Activated CD8-positive, alpha-beta T cell treated with anti-CD3 and anti-CD28 coated beads for 36 hours (primary cell): ENCODE data around the gene TXNDC8. TPM values are rescaled to one million over a fixed set of nuclear protein-coding genes. Genes with fewer than 3 reads are reported as not detected.

Experiments
- ATAC-seq: fragments of 200-7000 bp; cut with Tn5 transposase; one replicate; pipeline ENCODE4 v1.10.0; 2021; ENCODE audit warnings: mild to moderate bottlenecking, moderate library complexity
- CTCF ChIA-PET: fragments of 350-600 bp; sonication (Branson Sonifier 250); formaldehyde crosslinking; loops from one replicate; lab custom pipeline; 2021; ENCODE audit warnings: antibody characterized with exemption; lab: Charles Lee
- POLR2A ChIA-PET: fragments of 350-600 bp; sonication (Branson Sonifier 250); formaldehyde crosslinking; loops from one replicate; lab custom pipeline; 2021; ENCODE audit warnings: antibody characterized with exemption; lab: Charles Lee
- DNase-seq: peaks from one replicate; pipeline ENCODE4 v3.0.0-alpha.2; 2020
- H3K27ac Mint-ChIP-seq: one replicate; pipeline ENCODE4 v1.8.0; 2021; ENCODE audit warnings: mild to moderate bottlenecking, mixed read lengths
- H3K27me3 Mint-ChIP-seq: one replicate; pipeline ENCODE4 v1.8.0; 2021; ENCODE audit warnings: mixed read lengths
- H3K36me3 Mint-ChIP-seq: one replicate; pipeline ENCODE4 v1.8.0; 2021; ENCODE audit warnings: low read depth, mixed read lengths
- H3K4me1 Mint-ChIP-seq: one replicate; pipeline ENCODE4 v1.8.0; 2021; ENCODE audit warnings: low read depth, mixed read lengths
- H3K4me3 Mint-ChIP-seq: one replicate; pipeline ENCODE4 v1.8.0; 2021; ENCODE audit warnings: mild to moderate bottlenecking, moderate library complexity, mixed read lengths
- H3K9me3 Mint-ChIP-seq: one replicate; pipeline ENCODE4 v1.8.0; 2021; ENCODE audit warnings: mixed read lengths
- CTCF ChIP-seq: fragments of 200-600 bp; IDR thresholded peaks from one replicate; pipeline ENCODE4 v1.8.0; 2022; ENCODE audit warnings: antibody characterized with exemption, mild to moderate bottlenecking
- intact Hi-C: fragments of 100-400 bp; cut with micrococcal nuclease; formaldehyde crosslinking; loops from one replicate; pipeline ENCODE4 v1.10.0; 2022
- total RNA-seq, 2 experiments: library from RNA; stranded (reverse); gene quantifications; one replicate each; pipeline ENCODE4 v1.2.3, GENCODE V29; 2021

The TXNDC8 gene
- total RNA-seq, 2 experiments from 2014 or later = not detected

GRCh38 chr9:110284211-110284844 lies 53.3 kb downstream of the TXNDC8 start:
- ChIA-PET CTCF (no interaction called here), POLR2A (no interaction called here)
- no peaks in the 10 kb centered on the region for H3K27me3 Mint-ChIP-seq

GRCh38 chr9:110283751-110284150 lies 53.9 kb downstream of the TXNDC8 start:
- ChIA-PET POLR2A (no interaction called here), CTCF (no interaction called here)
- no peaks in the 10 kb centered on the region for H3K4me1 Mint-ChIP-seq
- H3K9me3 Mint-ChIP-seq = peaks cover 1% of the 10 kb centered on the region
- no peaks in the 10 kb centered on the region for H3K27me3 Mint-ChIP-seq
- DNase-seq = no peak
- intact Hi-C loops = no loop called here
- H3K4me3 Mint-ChIP-seq = no peak overlapping the region
- ATAC-seq = no peak
- H3K27ac Mint-ChIP-seq = no peak overlapping the region
- TF ChIP-seq CTCF = no peak
- H3K36me3 Mint-ChIP-seq = no peaks in the 10 kb centered on the region

More at GRCh38 chr9:110284211-110284844, 53.3 kb downstream of the TXNDC8 start:
- ATAC-seq (no peak), DNase-seq (no peak)
- no peak for TF ChIP-seq CTCF
- Mint-ChIP-seq H3K4me3 (no peak overlapping the region), H3K4me1 (no peaks in the 10 kb centered on the region), H3K9me3 (peaks cover 1% of the 10 kb centered on the region), H3K27ac (no peak overlapping the region), H3K36me3 (no peaks in the 10 kb centered on the region)
- intact Hi-C loops = no loop called here

GRCh38 chr9:110282739-110283081 lies 55.0 kb downstream of the TXNDC8 start:
- ChIA-PET CTCF (no interaction called here), POLR2A (no interaction called here)
- no peak overlapping the region for H3K27ac Mint-ChIP-seq
- no peaks in the 10 kb centered on the region for H3K27me3 Mint-ChIP-seq
- no peak for DNase-seq
- no peaks in the 10 kb centered on the region for H3K4me1 Mint-ChIP-seq
- intact Hi-C loops = no loop called here
- ATAC-seq = no peak
- peaks cover 1% of the 10 kb centered on the region for H3K9me3 Mint-ChIP-seq
- TF ChIP-seq CTCF = no peak
- H3K36me3 Mint-ChIP-seq = no peaks in the 10 kb centered on the region
- no peak overlapping the region for H3K4me3 Mint-ChIP-seq

- CTCF ChIA-PET = interaction anchor here (1.3 kb wide), 1 partner anchor 24 kb away, joined by 3 read pairs; no protein-coding TSS in a partner anchor
These were observed 55.5 kb downstream of the TXNDC8 start for GRCh38 chr9:110282018-110282738.

More at GRCh38 chr9:110282018-110282738, 55.5 kb downstream of the TXNDC8 start:
- Mint-ChIP-seq H3K9me3 (peaks cover 1% of the 10 kb centered on the region), H3K4me3 (no peak overlapping the region), H3K36me3 (no peaks in the 10 kb centered on the region), H3K4me1 (no peaks in the 10 kb centered on the region), H3K27ac (no peak overlapping the region), H3K27me3 (no peaks in the 10 kb centered on the region)
- no peak for ATAC-seq
- POLR2A ChIA-PET = interaction anchor here (0.7 kb wide), 1 partner anchor 1172 kb away, joined by 3 read pairs; no protein-coding TSS in a partner anchor
- TF ChIP-seq CTCF = no peak
- no peak for DNase-seq
- intact Hi-C loops = no loop called here
